Stomach (tissue), 9 donors: ENCODE measurements around the gene MAMDC2. TPM values are rescaled to one million over a fixed set of nuclear protein-coding genes. Genes with fewer than 3 reads are reported as not detected.
A peak's percentile ranks its signal among the peaks of the same experiment; 100 is the strongest.

Experiments used
- DNase-seq, 2 donors: peaks; one replicate each; pipeline versions ENCODE4 v3.0.0 to v3.0.0-alpha.2; 2013 to 2019
- H3K27ac ChIP-seq, 5 donors: fragments of 200-600 bp in 4 of 5; sonication (generic) in 4 of 5; one replicate each; pipeline ENCODE4 v1.5.1; 2013 to 2019; ENCODE audit warnings: mild to moderate bottlenecking in 1 of 5, moderate library complexity in 1 of 5
- H3K27me3 ChIP-seq, 3 donors: fragments of 200-600 bp; sonication (generic); one replicate each; pipeline ENCODE4 v1.5.1; 2017 to 2019; ENCODE audit warnings: mixed run types in 1 of 3
- H3K36me3 ChIP-seq, 4 donors: fragments of 200-600 bp; sonication (generic); 1 replicate in 3 of 4; 2 replicates in 1 of 4; pipeline ENCODE4 v1.5.1; 2016 to 2019
- H3K4me1 ChIP-seq, 4 donors: fragments of 200-600 bp; sonication (generic); one replicate each; pipeline ENCODE4 v1.5.1; 2016 to 2019
- H3K4me3 ChIP-seq, 4 donors: fragments of 200-600 bp; sonication (generic) in 3 of 4; one replicate each; pipeline ENCODE4 v1.5.1; 2016 to 2019; ENCODE audit warnings: mild to moderate bottlenecking in 1 of 4
- H3K9me3 ChIP-seq, 4 donors: fragments of 200-600 bp; sonication (generic); one replicate each; pipeline ENCODE4 v1.5.1; 2016 to 2019
- EP300 ChIP-seq: sonication (generic); formaldehyde crosslinking; IDR thresholded peaks from one replicate; pipeline ENCODE4 v1.6.1; 2017; ENCODE audit warnings: antibody characterized with exemption
- POLR2A ChIP-seq, 4 donors: fragments of 450-650 bp; IDR thresholded peaks; one replicate each; pipeline ENCODE4 v1.6.1; 2016; ENCODE audit warnings: antibody characterized with exemption in 4 of 4, control low read depth in 2 of 4, mild to moderate bottlenecking in 1 of 4, moderate library complexity in 1 of 4
- POLR2AphosphoS5 ChIP-seq, 3 donors: sonication (generic); formaldehyde crosslinking; IDR thresholded peaks; one replicate each; pipeline ENCODE4 v1.6.1; 2016; ENCODE audit warnings: antibody characterized with exemption in 3 of 3
- WGBS, 5 donors: extraction: QIAGEN DNeasy Blood & Tissue Kit in 3 of 5; methylation state at CpG; one replicate each; pipeline versions ENCODE4 v1.1.5 to v1.1.7; 2013 to 2018; 5-methylcytosine and 5-hydroxymethylcytosine counted together
- intact Hi-C: fragments of 100-400 bp; cut with DNase I; formaldehyde crosslinking; loops from one replicate; pipeline ENCODE4 v1.15.1; 2023; ENCODE audit warnings: low total_unique reads
- polyA plus RNA-seq, 3 donors: library from polyadenylated mRNA; stranded (reverse); fragments of 200-250 nt; gene quantifications; one replicate each; pipeline ENCODE4 v1.2.3, GENCODE V29; 2013
- total RNA-seq, 5 donors: library from RNA; depleted of rRNA; stranded (reverse); fragments of >200 nt; gene quantifications; one replicate each; pipeline versions ENCODE4 v1.1.0 to v1.2.3, GENCODE V29; 2014 to 2016
- TF ChIP-seq, protein P1 (sequence below), 7 experiments: fragments of 450-650 bp in 4 of 7; fragments of 200-600 bp in 3 of 7; sonication (generic) in 3 of 7; IDR thresholded peaks; one replicate each; pipeline ENCODE4 v1.5.1; 2016 to 2019; ENCODE audit warnings: antibody characterized with exemption in 7 of 7, control low read depth in 2 of 7, mild to moderate bottlenecking in 1 of 7
- donor health status: healthy with polysubstance abuse.
- donor health status: Bipolar disorder and iron deficiency.
- donor health status: healthy.

The MAMDC2 gene
- total and polyA plus RNA-seq, 8 donors, result 7.0 to 91.4 (median 22.0) TPM

DNA sequence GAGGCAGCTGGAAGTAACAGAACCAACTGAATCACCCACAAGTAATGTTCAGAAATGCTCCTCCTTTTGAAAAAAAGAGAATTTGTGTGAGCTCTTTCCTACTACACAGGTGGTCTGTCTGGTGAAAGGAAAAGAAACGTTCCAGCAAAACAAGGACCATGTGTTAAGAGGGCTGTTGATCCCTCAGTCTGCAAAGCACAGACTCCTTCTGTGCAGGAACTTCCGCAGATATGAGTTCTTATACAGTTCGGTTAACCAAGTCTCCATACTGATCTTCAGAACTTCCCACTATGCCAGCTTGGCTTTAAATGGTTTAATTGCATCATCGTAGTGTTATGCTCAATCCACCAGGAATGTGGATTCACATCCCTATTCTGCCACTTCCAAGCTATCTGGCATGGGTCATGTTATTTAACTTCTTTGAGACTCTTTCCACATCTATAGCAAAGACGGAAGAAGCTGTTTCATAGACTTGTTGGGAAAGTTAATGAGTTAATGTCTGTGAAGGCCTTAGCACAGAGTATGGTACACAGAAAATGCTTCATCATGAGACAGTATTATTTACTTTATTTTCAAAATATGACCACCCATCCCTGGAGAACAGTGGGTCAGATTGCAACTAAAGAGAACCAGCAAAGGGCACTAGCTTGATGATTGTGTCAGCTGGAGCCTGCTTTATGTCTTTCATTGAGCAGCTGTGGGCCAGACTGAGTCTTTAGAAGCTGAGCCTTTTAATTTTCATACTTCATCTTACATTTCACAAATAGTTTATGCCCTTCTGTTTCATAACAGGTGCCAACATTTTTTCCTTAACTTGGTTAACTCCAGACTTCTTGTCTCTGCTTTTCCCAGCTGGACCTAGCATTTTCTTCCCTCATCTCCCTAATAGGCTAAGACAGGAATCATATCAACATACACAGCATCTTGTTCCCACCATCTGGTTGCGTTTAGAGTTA is 89.9 kb downstream of the MAMDC2 start:
- 71 to 91% (median 87%) methylated on average over 6 of the region's 6 CpGs for WGBS, 5 donors

DNA sequence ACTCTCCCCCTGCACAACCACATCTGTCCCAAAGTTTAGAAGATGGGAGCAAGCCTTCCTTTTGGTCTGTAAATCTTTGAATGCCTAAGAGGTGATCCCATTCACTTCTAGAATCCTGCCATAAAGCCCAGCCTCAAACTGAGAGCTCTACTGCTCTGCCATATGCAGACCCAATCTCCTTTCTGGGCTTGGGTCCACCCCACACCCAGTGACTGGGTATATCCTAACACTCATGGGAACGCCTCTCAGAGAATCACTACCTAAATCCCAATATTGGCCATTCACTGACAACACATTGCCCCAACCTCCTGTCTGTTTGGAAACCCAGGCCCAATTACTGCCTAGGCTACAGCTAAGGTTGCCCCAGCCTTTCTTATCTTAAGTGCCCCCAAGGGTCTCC is 90.7 kb downstream of the MAMDC2 start:
- peak overlapping the region in 1 of 5 donors; percentile 3 for H3K27ac ChIP-seq
- intact Hi-C loops, result no loop called here
- TF ChIP-seq EP300 (no peak), POLR2A (IDR thresholded peaks at IDR 0.05) (no peak), POLR2AphosphoS5 (IDR thresholded peaks at IDR 0.05) (no peak)
- TF ChIP-seq, protein P1, sequence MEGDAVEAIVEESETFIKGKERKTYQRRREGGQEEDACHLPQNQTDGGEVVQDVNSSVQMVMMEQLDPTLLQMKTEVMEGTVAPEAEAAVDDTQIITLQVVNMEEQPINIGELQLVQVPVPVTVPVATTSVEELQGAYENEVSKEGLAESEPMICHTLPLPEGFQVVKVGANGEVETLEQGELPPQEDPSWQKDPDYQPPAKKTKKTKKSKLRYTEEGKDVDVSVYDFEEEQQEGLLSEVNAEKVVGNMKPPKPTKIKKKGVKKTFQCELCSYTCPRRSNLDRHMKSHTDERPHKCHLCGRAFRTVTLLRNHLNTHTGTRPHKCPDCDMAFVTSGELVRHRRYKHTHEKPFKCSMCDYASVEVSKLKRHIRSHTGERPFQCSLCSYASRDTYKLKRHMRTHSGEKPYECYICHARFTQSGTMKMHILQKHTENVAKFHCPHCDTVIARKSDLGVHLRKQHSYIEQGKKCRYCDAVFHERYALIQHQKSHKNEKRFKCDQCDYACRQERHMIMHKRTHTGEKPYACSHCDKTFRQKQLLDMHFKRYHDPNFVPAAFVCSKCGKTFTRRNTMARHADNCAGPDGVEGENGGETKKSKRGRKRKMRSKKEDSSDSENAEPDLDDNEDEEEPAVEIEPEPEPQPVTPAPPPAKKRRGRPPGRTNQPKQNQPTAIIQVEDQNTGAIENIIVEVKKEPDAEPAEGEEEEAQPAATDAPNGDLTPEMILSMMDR (IDR thresholded peaks at IDR 0.05), result no peak
- 83 to 100% (median 100%) methylated on average over 1 of the region's 1 CpG for WGBS, 5 donors
- no peak for DNase-seq
- no peaks in the 10 kb centered on the region for H3K27me3 ChIP-seq
- H3K4me3 ChIP-seq, result no peak overlapping the region
- no peaks in the 10 kb centered on the region for H3K9me3 ChIP-seq
- H3K4me1 ChIP-seq, result peaks cover 0 to 27% (median 0%) of the 10 kb centered on the region in 4 donors
- peaks cover 0 to 33% (median 13%) of the 10 kb centered on the region in 4 donors for H3K36me3 ChIP-seq

More for the DNA sequence above, 89.9 kb downstream of the MAMDC2 start:
- TF ChIP-seq, protein P1 (IDR thresholded peaks at IDR 0.05), result no peak
- TF ChIP-seq EP300, result no peak
- no peak for TF ChIP-seq POLR2AphosphoS5 (IDR thresholded peaks at IDR 0.05)
- no peak for TF ChIP-seq POLR2A (IDR thresholded peaks at IDR 0.05)
- H3K27me3 ChIP-seq, result no peaks in the 10 kb centered on the region
- H3K9me3 ChIP-seq, result no peaks in the 10 kb centered on the region
- no peak overlapping the region for H3K4me3 ChIP-seq
- intact Hi-C loops, result no loop called here
- peaks cover 0 to 40% (median 16%) of the 10 kb centered on the region in 4 donors for H3K36me3 ChIP-seq
- DNase-seq, result peak in 1 of 2 donors; percentile 49
- H3K4me1 ChIP-seq, result peaks cover 0 to 27% (median 0%) of the 10 kb centered on the region in 4 donors
- peak overlapping the region in 1 of 5 donors; percentile 3 for H3K27ac ChIP-seq

DNA sequence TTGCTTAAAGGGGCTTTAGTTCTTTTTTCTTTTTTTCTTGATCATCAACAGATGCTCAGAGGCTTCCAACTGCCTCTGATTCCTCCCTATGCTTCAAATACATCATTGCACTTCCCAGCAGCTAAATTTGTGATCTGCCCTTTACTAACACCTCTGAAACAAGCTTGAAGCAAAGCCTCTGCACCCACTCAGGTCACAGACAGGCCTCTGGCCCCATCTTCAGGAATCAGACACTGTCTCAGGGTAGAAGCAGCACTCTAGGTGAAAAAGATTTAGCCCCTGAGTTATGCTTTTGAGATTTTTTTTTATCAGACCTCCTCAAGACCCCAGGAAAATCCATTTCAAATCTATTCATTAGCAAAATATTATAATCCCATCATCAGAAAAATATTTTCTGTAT is 91.5 kb downstream of the MAMDC2 start:
- Histone ChIP-seq H3K27ac (no peak overlapping the region), H3K4me3 (no peak overlapping the region), H3K27me3 (no peaks in the 10 kb centered on the region), H3K36me3 (peaks cover 0 to 27% (median 10%) of the 10 kb centered on the region in 4 donors), H3K4me1 (peaks cover 0 to 27% (median 0%) of the 10 kb centered on the region in 4 donors), H3K9me3 (no peaks in the 10 kb centered on the region)
- intact Hi-C loops, result no loop called here
- no peak for DNase-seq
- TF ChIP-seq POLR2AphosphoS5 (IDR thresholded peaks at IDR 0.05) (no peak), POLR2A (IDR thresholded peaks at IDR 0.05) (no peak), EP300 (no peak)
- TF ChIP-seq, protein P1 (IDR thresholded peaks at IDR 0.05), result no peak

DNA sequence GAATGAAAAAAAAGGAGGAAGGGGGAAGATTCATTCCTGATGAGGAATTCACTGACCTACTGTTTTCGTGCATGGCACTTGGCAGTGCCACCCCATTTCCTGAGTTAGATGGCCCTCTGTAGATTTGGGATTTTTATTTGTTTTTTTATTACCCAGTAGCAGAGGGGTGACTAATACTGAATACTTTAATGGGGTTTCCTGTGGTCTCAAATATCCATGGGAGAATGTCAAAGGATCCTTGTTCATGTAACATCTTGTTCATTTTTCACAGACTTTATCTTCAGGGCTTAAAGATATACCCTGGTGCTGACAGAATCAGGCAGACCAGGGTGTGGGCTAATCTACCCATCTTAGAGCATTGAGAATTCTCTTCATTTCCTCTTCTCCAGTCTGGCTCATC is 93.0 kb downstream of the MAMDC2 start:
- H3K27me3 ChIP-seq, result no peaks in the 10 kb centered on the region
- no peak for DNase-seq
- peaks cover 0 to 27% (median 0%) of the 10 kb centered on the region in 4 donors for H3K4me1 ChIP-seq
- TF ChIP-seq, protein P1 (IDR thresholded peaks at IDR 0.05), result no peak
- TF ChIP-seq POLR2A (IDR thresholded peaks at IDR 0.05) (no peak), EP300 (no peak), POLR2AphosphoS5 (IDR thresholded peaks at IDR 0.05) (no peak)
- 38 to 72% (median 61%) methylated on average over 1 of the region's 1 CpG for WGBS, 5 donors
- no peak overlapping the region for H3K27ac ChIP-seq
- intact Hi-C loops, result no loop called here
- H3K9me3 ChIP-seq, result no peaks in the 10 kb centered on the region
- H3K36me3 ChIP-seq, result peaks cover 0 to 26% (median 9%) of the 10 kb centered on the region in 4 donors
- no peak overlapping the region for H3K4me3 ChIP-seq
